C4-2B (cell line): ENCODE results near the gene ZNF275.

Experiments used
- CTCF ChIP-seq: fragments of 450-650 bp; conservative IDR thresholded peaks from 2 replicates; pipeline ENCODE4 v1.5.1; 2017; ENCODE audit warnings: mild to moderate bottlenecking
- ZFX ChIP-seq: fragments of 450-650 bp; IDR thresholded peaks from 2 replicates; pipeline ENCODE4 v1.6.1; 2017

- no peak for TF ChIP-seq CTCF
- no peak for TF ChIP-seq ZFX
Observed at GRCh38 chrX:153339662-153340061, 5.7 kb downstream of the ZNF275 start.
